Left ventricle myocardium superior (tissue), 1 donor: ENCODE measurements around the gene MPRIP. TPM values are rescaled to one million over a fixed set of nuclear protein-coding genes. Genes with fewer than 3 reads are reported as not detected.
A peak's percentile ranks its signal among the peaks of the same experiment; 100 is the strongest.

ENCODE experiments used
- ATAC-seq: fragments of 200-7000 bp; cut with Tn5 transposase; one replicate; pipeline ENCODE4 v1.9.1; 2020; ENCODE audit warnings: mild to moderate bottlenecking, moderate library complexity
- DNase-seq: peaks from one replicate; pipeline ENCODE4 v3.0.0-alpha.2; 2020
- intact Hi-C: fragments of 100-400 bp; cut with micrococcal nuclease; formaldehyde crosslinking; loops from one replicate; pipeline ENCODE4 v1.11.0; 2022
- total RNA-seq: library from RNA; stranded (reverse); fragmentation: NEBNext Ultra II Directional; extraction: Animal tissue kit (Norgen Biotek cat#: 25700); gene quantifications from one replicate; pipeline ENCODE4 v1.2.1, GENCODE V29; 2021
- donor health status: DM: no; HTN: yes; CAD: no; lungs with severe emphysema.

MPRIP gene
- total RNA-seq, 1 donor from 2014 or later = 335 TPM

GRCh38 chr17:17025621-17026020 lies 16.6 kb upstream of the MPRIP start:
- ATAC-seq (no peak), DNase-seq (no peak)
- intact Hi-C loops = no loop called here

- ATAC-seq = no peak
- intact Hi-C loops = no loop called here
- DNase-seq = no peak
Observed at GRCh38 chr17:17026163-17026562, 16.1 kb upstream of the MPRIP start.

GRCh38 chr17:17027442-17028058 lies 14.7 kb upstream of the MPRIP start:
- ATAC-seq = no peak
- intact Hi-C loops = no loop called here
- DNase-seq = no peak

GRCh38 chr17:17028059-17028877 lies 14.0 kb upstream of the MPRIP start:
- ATAC-seq = peak; percentile 74
- intact Hi-C loops = no loop called here
- DNase-seq = peak; percentile 77

GRCh38 chr17:17028878-17029535 lies 13.2 kb upstream of the MPRIP start:
- intact Hi-C loops = no loop called here
- ATAC-seq (no peak), DNase-seq (no peak)

- no peak for ATAC-seq
- intact Hi-C loops = no loop called here
Observed at GRCh38 chr17:17029938-17030337, 12.3 kb upstream of the MPRIP start.

GRCh38 chr17:17030515-17031211 lies 11.6 kb upstream of the MPRIP start:
- ATAC-seq = no peak
- no peak for DNase-seq
- intact Hi-C loops = no loop called here

More at GRCh38 chr17:17029938-17030337, 12.3 kb upstream of the MPRIP start:
- no peak for DNase-seq

- peak; percentile 83 for ATAC-seq
- intact Hi-C loops = no loop called here
- peak; percentile 81 for DNase-seq
Observed at GRCh38 chr17:17032131-17032692, 10.0 kb upstream of the MPRIP start.

- ATAC-seq = no peak
- DNase-seq = no peak
- intact Hi-C loops = no loop called here
Observed at GRCh38 chr17:17033466-17033865, 8.8 kb upstream of the MPRIP start.

- no peak for ATAC-seq
- intact Hi-C loops = no loop called here
Observed at GRCh38 chr17:17034026-17034425, 8.2 kb upstream of the MPRIP start.

GRCh38 chr17:17034496-17035075 lies 7.7 kb upstream of the MPRIP start:
- DNase-seq (no peak), ATAC-seq (no peak)
- intact Hi-C loops = no loop called here

More at GRCh38 chr17:17034026-17034425, 8.2 kb upstream of the MPRIP start:
- no peak for DNase-seq

- ATAC-seq (no peak), DNase-seq (no peak)
- intact Hi-C loops = no loop called here
Observed at GRCh38 chr17:17035490-17035889, 6.8 kb upstream of the MPRIP start.

- intact Hi-C loops = no loop called here
- no peak for DNase-seq
- ATAC-seq = peak; percentile 12
Observed at GRCh38 chr17:17035920-17036523, 6.2 kb upstream of the MPRIP start.

GRCh38 chr17:17036524-17036998 lies 5.7 kb upstream of the MPRIP start:
- intact Hi-C loops = no loop called here
- ATAC-seq (peak; percentile 78), DNase-seq (peak; percentile 60)

GRCh38 chr17:17039911-17040310 lies 2.3 kb upstream of the MPRIP start:
- DNase-seq (no peak), ATAC-seq (no peak)
- intact Hi-C loops = no loop called here

- peak; percentile 52 for ATAC-seq
- no peak for DNase-seq
- intact Hi-C loops = no loop called here
Observed at GRCh38 chr17:17041018-17041521, 1.2 kb upstream of the MPRIP start.

- peak; percentile 94 for ATAC-seq
- peak; percentile 100 for DNase-seq
- intact Hi-C loops = no loop called here
Observed at GRCh38 chr17:17041571-17042383, 480 bp upstream of the MPRIP start.
